ENCODE data around the gene OR6C6. TPM values are rescaled to one million over a fixed set of nuclear protein-coding genes. Genes with fewer than 3 reads are reported as not detected.

The OR6C6 gene
- total and polyA plus RNA-seq, 10 of the 15 experiments (the other 5 are each of a cell fraction or from before 2014, with no cell fraction given): not detected

GRCh38 chr12:55256831-55257230 is 39.5 kb downstream of the OR6C6 start:
- no peak for DNase-seq (ENCODE audit: low read depth, low spot score)
- in situ Hi-C loops (cut with MboI) (no loop called here), intact Hi-C loops (cut with micrococcal nuclease; ENCODE audit: unreplicated experiment) (no loop called here)
- Histone ChIP-seq H3K4me1 (ENCODE audit: control insufficient read depth, insufficient read depth, low read length) (no peaks in the 10 kb centered on the region), H3K4me3 (no peak overlapping the region), H3K36me3 (ENCODE audit: control insufficient read depth in 2 of 2, insufficient read depth in 2 of 2, low read length in 1 of 2) (no peaks in the 10 kb centered on the region), H4K20me1 (ENCODE audit: control insufficient read depth, insufficient read depth) (no peaks in the 10 kb centered on the region), H3K9ac (ENCODE audit: control insufficient read depth, insufficient read depth, low read length) (no peak overlapping the region), H3K9me3 (replicated peaks; ENCODE audit: control insufficient read depth, insufficient read depth, low read length) (no peaks in the 10 kb centered on the region), H2AFZ (ENCODE audit: control insufficient read depth, low read depth, low read length) (no peak overlapping the region), H3K79me2 (ENCODE audit: control insufficient read depth, insufficient read depth, low read length) (no peaks in the 10 kb centered on the region), H3K27me3 (replicated peaks in 1 of 2; ENCODE audit: control insufficient read depth in 2 of 2, insufficient read depth in 2 of 2, low read length in 1 of 2) (no peaks in the 10 kb centered on the region; a peak in 1 of 4 replicates), H3K4me2 (ENCODE audit: control insufficient read depth, insufficient read depth) (no peak overlapping the region), H3K27ac (ENCODE audit: control insufficient read depth, insufficient read depth) (no peak overlapping the region)
- ChIA-PET SMC1A (ENCODE audit: uncharacterized antibody, unreplicated experiment) (no interaction called here), POLR2A (no interaction called here), CTCF (no interaction called here), RAD21 (ENCODE audit: unreplicated experiment) (no interaction called here)
- no peak for ATAC-seq
- BruUV-seq (replicated peaks): no TSS peak
- no peak for FAIRE-seq
- TF ChIP-seq RAD51 (IDR thresholded peaks at IDR 0.05) (no peak), DPF2 (IDR thresholded peaks at IDR 0.05) (no peak), SUZ12 (IDR thresholded peaks at IDR 0.05; ENCODE audit: unreplicated experiment) (no peak)
- WGBS (ENCODE audit: insufficient coverage, insufficient replicate concordance, low lambda C conversion rate, missing lambda C conversion rate): 46% methylated on average over 4 of the region's 4 CpGs

GRCh38 chr12:55253281-55253680 is 43.1 kb downstream of the OR6C6 start:
- in situ Hi-C loops (cut with MboI): no loop called here
- DNase-seq (ENCODE audit: low read depth, low spot score): no peak
- Histone ChIP-seq H3K27ac (ENCODE audit: control insufficient read depth, insufficient read depth) (no peak overlapping the region), H3K4me3 (no peak overlapping the region), H3K4me1 (ENCODE audit: control insufficient read depth, insufficient read depth, low read length) (no peaks in the 10 kb centered on the region), H2AFZ (ENCODE audit: control insufficient read depth, low read depth, low read length) (no peak overlapping the region), H3K36me3 (ENCODE audit: control insufficient read depth in 2 of 2, insufficient read depth in 2 of 2, low read length in 1 of 2) (no peaks in the 10 kb centered on the region), H3K9ac (ENCODE audit: control insufficient read depth, insufficient read depth, low read length) (no peak overlapping the region), H3K9me3 (replicated peaks; ENCODE audit: control insufficient read depth, insufficient read depth, low read length) (no peaks in the 10 kb centered on the region), H3K79me2 (ENCODE audit: control insufficient read depth, insufficient read depth, low read length) (no peaks in the 10 kb centered on the region), H4K20me1 (ENCODE audit: control insufficient read depth, insufficient read depth) (no peaks in the 10 kb centered on the region), H3K27me3 (replicated peaks in 1 of 2; ENCODE audit: control insufficient read depth in 2 of 2, insufficient read depth in 2 of 2, low read length in 1 of 2) (no peaks in the 10 kb centered on the region; a peak in 1 of 4 replicates), H3K4me2 (ENCODE audit: control insufficient read depth, insufficient read depth) (no peak overlapping the region)
- intact Hi-C loops (cut with micrococcal nuclease; ENCODE audit: unreplicated experiment): no loop called here
- ATAC-seq: no peak
- ChIA-PET RAD21 (ENCODE audit: unreplicated experiment) (no interaction called here), CTCF (no interaction called here), SMC1A (ENCODE audit: uncharacterized antibody, unreplicated experiment) (no interaction called here), POLR2A (no interaction called here)
- BruUV-seq (replicated peaks): no TSS peak
- FAIRE-seq: no peak
- TF ChIP-seq CHD2 (IDR thresholded peaks at IDR 0.05; ENCODE audit: borderline replicate concordance, low read depth, low read length): no peak
- TF ChIP-seq, protein P1, sequence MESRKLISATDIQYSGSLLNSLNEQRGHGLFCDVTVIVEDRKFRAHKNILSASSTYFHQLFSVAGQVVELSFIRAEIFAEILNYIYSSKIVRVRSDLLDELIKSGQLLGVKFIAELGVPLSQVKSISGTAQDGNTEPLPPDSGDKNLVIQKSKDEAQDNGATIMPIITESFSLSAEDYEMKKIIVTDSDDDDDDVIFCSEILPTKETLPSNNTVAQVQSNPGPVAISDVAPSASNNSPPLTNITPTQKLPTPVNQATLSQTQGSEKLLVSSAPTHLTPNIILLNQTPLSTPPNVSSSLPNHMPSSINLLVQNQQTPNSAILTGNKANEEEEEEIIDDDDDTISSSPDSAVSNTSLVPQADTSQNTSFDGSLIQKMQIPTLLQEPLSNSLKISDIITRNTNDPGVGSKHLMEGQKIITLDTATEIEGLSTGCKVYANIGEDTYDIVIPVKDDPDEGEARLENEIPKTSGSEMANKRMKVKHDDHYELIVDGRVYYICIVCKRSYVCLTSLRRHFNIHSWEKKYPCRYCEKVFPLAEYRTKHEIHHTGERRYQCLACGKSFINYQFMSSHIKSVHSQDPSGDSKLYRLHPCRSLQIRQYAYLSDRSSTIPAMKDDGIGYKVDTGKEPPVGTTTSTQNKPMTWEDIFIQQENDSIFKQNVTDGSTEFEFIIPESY (IDR thresholded peaks at IDR 0.05): no peak
- TF ChIP-seq ZBED1 (IDR thresholded peaks at IDR 0.05; ENCODE audit: borderline replicate concordance): no peak
- TF ChIP-seq TCF3 (IDR thresholded peaks at IDR 0.05; ENCODE audit: borderline replicate concordance, insufficient read depth, low read depth, low read length): no peak
- TF ChIP-seq BCL3 (IDR thresholded peaks at IDR 0.05; ENCODE audit: borderline replicate concordance, insufficient read depth, low read depth, low read length, poor library complexity, severe bottlenecking): no peak
- no peak for TF ChIP-seq NFYB (IDR thresholded peaks at IDR 0.05; ENCODE audit: insufficient read depth, low read depth, low read length)
- no peak for TF ChIP-seq NR2F1 (conservative IDR thresholded peaks at IDR 0.05)
- TF ChIP-seq IKZF2 (IDR thresholded peaks at IDR 0.05): no peak
- no peak for TF ChIP-seq ZBTB40 (IDR thresholded peaks at IDR 0.05; ENCODE audit: borderline replicate concordance)

All from GM12878 (cell line).